Stimulated activated CD8-positive, alpha-beta memory T cell treated with anti-CD3 and anti-CD28 coated beads, Interleukin-7, amount 100 ng/mL, for 1 hour (primary cell): ENCODE measurements around the gene RGS9.
A peak's percentile ranks its signal among the peaks of the same experiment; 100 is the strongest.
"Not testable (repeated sequence)": the region's sequence is repeated elsewhere in the genome, so short reads cannot be mapped to it uniquely, and the experiment has no call there.

Source experiments
- DNase-seq, 2 donors: peaks; one replicate each; pipeline ENCODE4 v3.0.0-alpha.2; 2020; ENCODE audit warnings: low read depth in 2 of 2

Gene RGS9

GRCh38 chr17:65137021-65137939, at the start of gene RGS9:
RGS9 (plus strand) TSS chr17:65137370; CDS start chr17:65137541, 171 bp downstream.
- DNase-seq: peak; percentile 69 to 71

- no peak for DNase-seq
Observed at GRCh38 chr17:65088621-65089360, 48.4 kb upstream of the RGS9 start.

- no peak for DNase-seq
Observed at GRCh38 chr17:65092262-65092661, 44.9 kb upstream of the RGS9 start.

- not testable (repeated sequence) for DNase-seq
Observed at GRCh38 chr17:65092721-65093356, 44.3 kb upstream of the RGS9 start.

GRCh38 chr17:65093930-65094329, 43.2 kb upstream of the RGS9 start:
- no peak for DNase-seq

GRCh38 chr17:65095465-65095864, 41.7 kb upstream of the RGS9 start:
- no peak for DNase-seq

GRCh38 chr17:65096382-65096781, 40.8 kb upstream of the RGS9 start:
- not testable (repeated sequence) for DNase-seq

- no peak for DNase-seq
Observed at GRCh38 chr17:65097110-65097509, 40.1 kb upstream of the RGS9 start.

GRCh38 chr17:65099475-65099874, 37.7 kb upstream of the RGS9 start:
- DNase-seq: no peak

GRCh38 chr17:65099941-65100315, 37.2 kb upstream of the RGS9 start:
- DNase-seq: peak; percentile 20 to 29

GRCh38 chr17:65100316-65101140, 36.6 kb upstream of the RGS9 start:
- DNase-seq: peak; percentile 68

GRCh38 chr17:65101371-65101770, 35.8 kb upstream of the RGS9 start:
- no peak for DNase-seq

GRCh38 chr17:65102235-65102634, 34.9 kb upstream of the RGS9 start:
- DNase-seq: no peak

GRCh38 chr17:65102788-65103187, 34.4 kb upstream of the RGS9 start:
- DNase-seq: no peak

GRCh38 chr17:65103431-65103830, 33.7 kb upstream of the RGS9 start:
- no peak for DNase-seq

GRCh38 chr17:65103896-65104295, 33.3 kb upstream of the RGS9 start:
- no peak for DNase-seq

- no peak for DNase-seq
Observed at GRCh38 chr17:65104541-65104940, 32.6 kb upstream of the RGS9 start.

GRCh38 chr17:65104973-65105372, 32.2 kb upstream of the RGS9 start:
- DNase-seq: no peak

GRCh38 chr17:65108152-65108551, 29.0 kb upstream of the RGS9 start:
- no peak for DNase-seq

GRCh38 chr17:65109543-65109942, 27.6 kb upstream of the RGS9 start:
- DNase-seq: no peak

GRCh38 chr17:65109990-65110680, 27.0 kb upstream of the RGS9 start:
- DNase-seq: no peak
